Measurements from ENCODE around the gene TK1. TPM values are rescaled to one million over a fixed set of nuclear protein-coding genes. Genes with fewer than 3 reads are reported as not detected.

TK1 gene
- total and polyA plus RNA-seq, 11 donors, result 0.29 to 21.7 (median 1.2) TPM

DNA sequence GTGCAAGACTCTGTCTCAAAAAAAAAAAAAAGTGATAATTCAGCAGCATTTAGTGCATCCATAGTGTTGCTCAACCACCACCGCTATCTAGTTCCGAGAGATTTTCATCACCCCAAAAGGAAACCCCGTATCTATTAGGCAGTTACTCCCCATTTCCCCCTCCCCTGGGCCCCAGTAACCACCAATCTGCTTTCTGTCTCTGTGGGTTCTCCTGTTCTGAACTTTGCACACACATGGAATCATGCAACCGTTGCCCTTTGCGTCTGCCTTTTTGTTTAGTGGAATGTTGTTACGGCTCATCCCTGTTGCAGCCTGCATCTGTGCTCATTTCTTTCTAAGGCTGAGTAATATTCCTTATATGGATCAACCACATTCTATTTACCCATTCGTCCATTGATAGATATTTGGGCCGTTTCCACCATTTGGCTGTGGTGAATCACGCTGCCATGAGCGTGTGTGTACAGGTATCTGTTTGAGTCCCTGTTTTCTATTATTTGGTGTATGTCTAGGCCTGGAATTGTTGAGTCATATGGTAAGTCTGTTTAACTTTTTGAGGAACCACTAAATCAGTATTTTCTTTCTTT lies 27.2 kb downstream of the TK1 start:
- no peak for DNase-seq
- Histone ChIP-seq H3K27ac (no peak overlapping the region), H3K4me1 (peaks cover 0 to 5% (median 0%) of the 10 kb centered on the region in 12 donors), H3K9me3 (no peaks in the 10 kb centered on the region), H3K27me3 (no peaks in the 10 kb centered on the region), H3K4me3 (no peak overlapping the region), H3K36me3 (no peaks in the 10 kb centered on the region)
- intact Hi-C loops (cut with DNase I), result loop anchor here in 1 of 10 donors (10.0 kb wide), 1 partner anchor 55 kb away; the partner anchor contains the start of gene BIRC5
- TF ChIP-seq, protein P1, sequence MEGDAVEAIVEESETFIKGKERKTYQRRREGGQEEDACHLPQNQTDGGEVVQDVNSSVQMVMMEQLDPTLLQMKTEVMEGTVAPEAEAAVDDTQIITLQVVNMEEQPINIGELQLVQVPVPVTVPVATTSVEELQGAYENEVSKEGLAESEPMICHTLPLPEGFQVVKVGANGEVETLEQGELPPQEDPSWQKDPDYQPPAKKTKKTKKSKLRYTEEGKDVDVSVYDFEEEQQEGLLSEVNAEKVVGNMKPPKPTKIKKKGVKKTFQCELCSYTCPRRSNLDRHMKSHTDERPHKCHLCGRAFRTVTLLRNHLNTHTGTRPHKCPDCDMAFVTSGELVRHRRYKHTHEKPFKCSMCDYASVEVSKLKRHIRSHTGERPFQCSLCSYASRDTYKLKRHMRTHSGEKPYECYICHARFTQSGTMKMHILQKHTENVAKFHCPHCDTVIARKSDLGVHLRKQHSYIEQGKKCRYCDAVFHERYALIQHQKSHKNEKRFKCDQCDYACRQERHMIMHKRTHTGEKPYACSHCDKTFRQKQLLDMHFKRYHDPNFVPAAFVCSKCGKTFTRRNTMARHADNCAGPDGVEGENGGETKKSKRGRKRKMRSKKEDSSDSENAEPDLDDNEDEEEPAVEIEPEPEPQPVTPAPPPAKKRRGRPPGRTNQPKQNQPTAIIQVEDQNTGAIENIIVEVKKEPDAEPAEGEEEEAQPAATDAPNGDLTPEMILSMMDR (IDR thresholded peaks at IDR 0.05), result no peak
- TF ChIP-seq POLR2A (IDR thresholded peaks at IDR 0.05), result no peak
- no peak for ATAC-seq
- 84 to 88% (median 85%) methylated on average over 10 of the region's 10 CpGs for WGBS, 4 donors

DNA sequence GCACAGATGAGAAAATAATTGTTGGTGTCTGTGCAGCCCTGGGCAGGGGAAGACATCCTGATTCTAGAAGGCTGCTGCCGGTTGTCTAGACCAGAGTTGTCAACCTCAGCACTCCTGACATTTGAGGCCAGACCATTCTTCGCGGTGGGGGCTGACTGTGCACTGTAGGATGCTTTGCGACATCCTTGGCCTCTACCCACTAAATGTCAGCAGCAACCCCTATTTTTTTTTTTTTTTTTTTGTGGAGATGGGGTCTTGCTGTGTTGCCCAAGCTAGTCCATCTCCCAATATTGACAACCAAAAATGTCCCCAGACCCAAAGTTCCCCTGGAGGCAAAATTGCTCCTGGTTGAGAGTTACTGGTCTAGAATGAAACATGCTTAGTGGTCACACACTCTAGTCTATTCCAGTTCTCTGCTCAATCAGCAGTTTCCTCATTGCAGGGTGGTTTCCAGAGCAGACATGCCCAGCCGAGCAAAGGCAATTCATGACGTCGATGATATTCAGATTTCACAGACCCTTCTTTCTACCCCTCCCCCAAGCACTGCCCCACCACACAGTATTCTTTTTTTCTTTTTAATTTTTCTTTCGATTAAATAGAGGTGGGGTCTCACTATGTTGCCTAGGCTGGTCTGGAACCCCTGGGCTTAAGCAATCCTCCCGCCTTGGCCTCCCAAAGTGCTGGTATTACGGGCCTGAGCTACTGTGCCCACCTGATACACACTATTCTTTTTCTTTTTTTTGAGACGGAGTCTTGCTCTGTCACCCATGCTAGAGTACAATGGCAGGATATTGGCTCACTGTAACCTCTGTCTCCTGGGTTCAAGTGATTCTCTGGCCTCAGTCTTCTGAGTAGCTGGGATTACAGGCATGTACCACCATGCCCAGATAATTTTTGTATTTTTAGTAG lies 31.7 kb downstream of the TK1 start:
- intact Hi-C loops (cut with DNase I), result loop anchor here in 1 of 10 donors (10.0 kb wide), 1 partner anchor 60 kb away; the partner anchor contains the start of gene BIRC5
- ATAC-seq, result peak in 2 of 4 donors; percentile 42 to 71
- 84 to 88% (median 86%) methylated on average over 11 of the region's 11 CpGs for WGBS, 4 donors

DNA sequence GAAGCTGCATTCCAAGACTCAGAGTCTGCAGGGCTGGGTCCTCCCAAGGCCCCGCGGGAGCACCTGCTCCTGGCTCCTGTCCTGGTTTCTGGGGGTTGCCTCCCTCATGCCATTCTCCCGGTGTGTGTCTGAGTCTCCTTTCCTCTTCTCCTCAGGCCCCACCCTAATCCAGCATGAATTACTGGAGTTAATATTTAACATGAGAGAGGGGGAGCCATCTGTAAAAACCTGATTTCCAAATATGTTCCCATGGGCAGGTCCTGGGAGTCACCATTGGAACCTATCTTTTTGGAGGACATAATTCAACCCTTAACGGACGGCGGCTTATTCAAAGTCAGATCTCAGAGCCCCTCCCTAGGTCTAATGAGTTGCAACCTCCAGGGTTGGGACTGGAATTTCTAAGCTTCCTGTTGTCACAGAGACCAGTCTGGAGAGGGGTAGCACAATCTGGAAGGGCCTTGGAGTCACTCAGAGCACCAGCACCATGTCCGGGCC lies 35.3 kb downstream of the TK1 start:
- WGBS, 4 donors, result 45 to 66% (median 58%) methylated on average over 7 of the region's 7 CpGs
- Histone ChIP-seq H3K27ac (peak overlapping the region in 6 of 12 donors; percentile 34 to 67 (median 49)), H3K4me3 (no peak overlapping the region), H3K9me3 (no peaks in the 10 kb centered on the region), H3K36me3 (no peaks in the 10 kb centered on the region), H3K4me1 (peaks cover 0 to 13% (median 3%) of the 10 kb centered on the region in 12 donors), H3K27me3 (no peaks in the 10 kb centered on the region)
- no peak for TF ChIP-seq POLR2A (IDR thresholded peaks at IDR 0.05)
- TF ChIP-seq, protein P1 (IDR thresholded peaks at IDR 0.05), result no peak
- peak in 1 of 5 donors; percentile 26 for DNase-seq
- ATAC-seq, result peak; percentile 47 to 78 (median 53)
- intact Hi-C loops (cut with DNase I), result loop anchor here in 1 of 10 donors (10.0 kb wide), 1 partner anchor 63 kb away; the partner anchor contains the start of gene BIRC5

More for the DNA sequence above, 31.7 kb downstream of the TK1 start:
- H3K27me3 ChIP-seq, result no peaks in the 10 kb centered on the region
- no peaks in the 10 kb centered on the region for H3K9me3 ChIP-seq
- peak overlapping the region in 1 of 12 donors; percentile 73 for H3K27ac ChIP-seq
- H3K36me3 ChIP-seq, result no peaks in the 10 kb centered on the region
- H3K4me3 ChIP-seq, result no peak overlapping the region
- TF ChIP-seq POLR2A (IDR thresholded peaks at IDR 0.05), result no peak
- TF ChIP-seq, protein P1 (IDR thresholded peaks at IDR 0.05), result no peak
- H3K4me1 ChIP-seq, result peaks cover 0 to 13% (median 2%) of the 10 kb centered on the region in 12 donors
- DNase-seq, result no peak

Data from heart left ventricle (tissue), 16 donors.